Loucy (cell line): ENCODE results near the gene IQSEC2.

Experiments used
- H2AFZ ChIP-seq: fragments of 200-600 bp; sonication (generic); 2 replicates; pipeline ENCODE4 v1.6.0; 2016; ENCODE audit warnings: antibody characterized with exemption, mild to moderate bottlenecking, low read length, moderate library complexity
- H3F3A ChIP-seq: fragments of 200-600 bp; 2 replicates; pipeline ENCODE4 v1.6.0; 2016; ENCODE audit warnings: antibody characterized with exemption, low read depth, mild to moderate bottlenecking
- H3K27me3 ChIP-seq: fragments of 200-600 bp; sonication (generic); 2 replicates; pipeline ENCODE4 v1.6.1; 2014; ENCODE audit warnings: low read length, mild to moderate bottlenecking; ENCODE audit not compliant: insufficient read depth, poor library complexity, severe bottlenecking
- H3K36me3 ChIP-seq: fragments of 200-600 bp; sonication (generic); 2 replicates; pipeline ENCODE4 v1.6.1; 2016; ENCODE audit warnings: low read length; ENCODE audit not compliant: insufficient read depth
- H3K4me1 ChIP-seq: fragments of 200-600 bp; sonication (generic); 2 replicates; pipeline ENCODE4 v1.5.1; 2014; ENCODE audit warnings: low read length, mild to moderate bottlenecking; ENCODE audit not compliant: insufficient read depth, poor library complexity, severe bottlenecking
- H3K4me2 ChIP-seq: fragments of 200-600 bp; sonication (generic); 2 replicates; pipeline ENCODE4 v1.6.0; 2014; ENCODE audit warnings: antibody characterized with exemption, low read length, low read depth, mild to moderate bottlenecking; ENCODE audit not compliant: poor library complexity, severe bottlenecking
- H3K4me3 ChIP-seq: fragments of 200-600 bp; sonication (generic); 2 replicates; pipeline ENCODE4 v1.5.1; 2014; ENCODE audit warnings: low read length, mild to moderate bottlenecking, mixed read lengths; ENCODE audit not compliant: poor library complexity, severe bottlenecking
- H3K79me2 ChIP-seq: fragments of 200-600 bp; sonication (generic); 2 replicates; pipeline ENCODE4 v1.6.1; 2014; ENCODE audit warnings: low read length; ENCODE audit not compliant: insufficient read depth
- H3K9ac ChIP-seq: fragments of 200-600 bp; sonication (generic); 2 replicates; pipeline ENCODE4 v1.6.0; 2014; ENCODE audit warnings: mild to moderate bottlenecking, low read depth, low read length, moderate library complexity; ENCODE audit not compliant: poor library complexity, severe bottlenecking
- H3K9me2 ChIP-seq: fragments of 200-600 bp; sonication (generic); replicated peaks from 2 replicates; pipeline ENCODE4 v1.6.1; 2016; ENCODE audit warnings: low read depth, low read length, mixed read lengths
- H3K9me3 ChIP-seq: fragments of 200-600 bp; sonication (generic); 2 replicates; pipeline ENCODE4 v1.6.1; 2014; ENCODE audit warnings: mild to moderate bottlenecking, antibody characterized with exemption, low read length, low read depth; ENCODE audit not compliant: insufficient read depth
- H4K20me1 ChIP-seq: fragments of 200-600 bp; sonication (generic); 2 replicates; pipeline ENCODE4 v1.6.0; 2014; ENCODE audit warnings: antibody characterized with exemption, low read length, mild to moderate bottlenecking; ENCODE audit not compliant: insufficient read depth, poor library complexity, severe bottlenecking
- CTCF ChIP-seq: fragments of 200-600 bp; sonication (generic); conservative IDR thresholded peaks from 2 replicates; pipeline ENCODE4 v1.5.1; 2014; ENCODE audit warnings: mild to moderate bottlenecking, antibody characterized with exemption, low read length
- EZH2phosphoT487 ChIP-seq: fragments of 200-600 bp; IDR thresholded peaks from 2 replicates; pipeline ENCODE4 v1.6.1; 2018; ENCODE audit warnings: antibody characterized with exemption, mild to moderate bottlenecking, moderate library complexity, borderline replicate concordance

The IQSEC2 gene

GRCh38 chrX:53253293-53254020 lies 27.9 kb downstream of the IQSEC2 start:
- Histone ChIP-seq H3K9me3 (no peaks in the 10 kb centered on the region), H4K20me1 (no peaks in the 10 kb centered on the region), H3K4me3 (no peak overlapping the region), H3F3A (no peaks in the 10 kb centered on the region), H3K9me2 (no peaks in the 10 kb centered on the region), H3K9ac (no peak overlapping the region), H3K27me3 (no peaks in the 10 kb centered on the region), H3K36me3 (no peaks in the 10 kb centered on the region), H3K4me2 (no peak overlapping the region), H2AFZ (no peak overlapping the region), H3K4me1 (no peaks in the 10 kb centered on the region), H3K79me2 (no peaks in the 10 kb centered on the region)
- TF ChIP-seq EZH2phosphoT487 = no peak
- no peak for TF ChIP-seq CTCF

- Histone ChIP-seq H2AFZ (no peak overlapping the region), H3K4me1 (no peaks in the 10 kb centered on the region), H4K20me1 (no peaks in the 10 kb centered on the region), H3K79me2 (no peaks in the 10 kb centered on the region), H3F3A (no peaks in the 10 kb centered on the region), H3K9me3 (no peaks in the 10 kb centered on the region), H3K4me2 (no peak overlapping the region), H3K9ac (no peak overlapping the region), H3K27me3 (no peaks in the 10 kb centered on the region), H3K36me3 (no peaks in the 10 kb centered on the region), H3K9me2 (no peaks in the 10 kb centered on the region), H3K4me3 (no peak overlapping the region)
- no peak for TF ChIP-seq CTCF
- no peak for TF ChIP-seq EZH2phosphoT487
These were observed 30.1 kb downstream of the IQSEC2 start for GRCh38 chrX:53251307-53251706.

- no peak for TF ChIP-seq EZH2phosphoT487
- no peak for TF ChIP-seq CTCF
- Histone ChIP-seq H3K36me3 (no peaks in the 10 kb centered on the region), H3K27me3 (no peaks in the 10 kb centered on the region)
These were observed 30.8 kb downstream of the IQSEC2 start for GRCh38 chrX:53250556-53250955.

More at GRCh38 chrX:53250556-53250955, 30.8 kb downstream of the IQSEC2 start:
- Histone ChIP-seq H3K9me3 (no peaks in the 10 kb centered on the region), H3K4me3 (no peak overlapping the region), H3K9ac (no peak overlapping the region), H3K4me2 (no peak overlapping the region), H3K9me2 (no peaks in the 10 kb centered on the region), H2AFZ (no peak overlapping the region), H3K79me2 (no peaks in the 10 kb centered on the region), H3K4me1 (no peaks in the 10 kb centered on the region), H3F3A (no peaks in the 10 kb centered on the region), H4K20me1 (no peaks in the 10 kb centered on the region)
